Thoracic aorta (tissue), 2 donors: ENCODE results near the gene P4HB. TPM values are rescaled to one million over a fixed set of nuclear protein-coding genes. Genes with fewer than 3 reads are reported as not detected.

Source experiments
- ATAC-seq: fragments of 150-250 bp; one replicate; pipeline ENCODE4 v1.8.0; 2017; ENCODE audit warnings: low read depth; ENCODE audit not compliant: insufficient number of reproducible peaks, low FRiP score
- DNase-seq: peaks from one replicate; pipeline ENCODE4 v3.0.0-alpha.2; 2020; ENCODE audit warnings: low spot score
- H3K27ac ChIP-seq, 2 donors: fragments of 200-600 bp; sonication (generic); 1 replicate in 1 of 2; 2 replicates in 1 of 2; pipeline ENCODE4 v1.5.1; 2016; ENCODE audit warnings: mild to moderate bottlenecking in 2 of 2, moderate library complexity in 2 of 2
- H3K27me3 ChIP-seq: fragments of 200-600 bp; sonication (generic); replicated peaks from 2 replicates; pipeline ENCODE4 v1.6.0; 2016; ENCODE audit warnings: mild to moderate bottlenecking; ENCODE audit not compliant: insufficient read depth
- H3K36me3 ChIP-seq: fragments of 200-600 bp; sonication (generic); one replicate; pipeline ENCODE4 v1.5.1; 2016
- H3K4me1 ChIP-seq, 2 donors: fragments of 200-600 bp; sonication (generic); 1 replicate in 1 of 2; 2 replicates in 1 of 2; pipeline versions ENCODE4 v1.5.1 to v1.6.0; 2016; ENCODE audit warnings: low read depth in 2 of 2, mild to moderate bottlenecking in 1 of 2; ENCODE audit not compliant: control insufficient read depth in 1 of 2
- H3K4me3 ChIP-seq: fragments of 200-600 bp; sonication (generic); 2 replicates; pipeline ENCODE4 v1.5.1; 2016; ENCODE audit warnings: mild to moderate bottlenecking
- H3K9me3 ChIP-seq: fragments of 200-600 bp; sonication (generic); 2 replicates; pipeline ENCODE4 v1.5.1; 2016
- total RNA-seq, 2 donors: library from RNA; depleted of rRNA; stranded (reverse); fragments of >200 nt; gene quantifications; one replicate each; pipeline versions ENCODE4 v1.1.0 to v1.2.3, GENCODE V29; 2016
- TF ChIP-seq, protein P1 (sequence below): fragments of 200-600 bp; sonication (generic); IDR thresholded peaks from one replicate; pipeline ENCODE4 v1.5.1; 2019; ENCODE audit warnings: antibody characterized with exemption

The P4HB gene
- total RNA-seq, 2 donors from 2014 or later = 515 to 655 TPM

DNA sequence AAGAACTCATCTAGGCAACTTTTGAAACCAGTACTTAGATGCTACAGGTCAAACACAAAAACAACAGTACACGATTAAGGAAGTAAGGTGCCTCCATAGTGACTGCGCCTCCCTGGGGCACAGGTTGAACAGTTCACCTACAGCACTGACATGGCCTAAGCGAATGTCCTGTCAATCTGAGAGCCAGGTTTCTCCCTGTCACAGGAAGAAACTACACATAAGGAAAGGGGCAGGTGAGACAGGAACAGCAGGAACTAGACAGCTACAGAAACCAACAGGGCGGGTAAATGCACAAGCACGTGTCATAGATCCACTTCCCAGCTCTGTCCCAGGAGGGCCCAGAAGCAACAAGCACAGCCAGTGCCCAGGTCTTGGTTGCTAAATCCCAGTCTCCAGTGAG is 18.8 kb upstream of the P4HB start:
- no peaks in the 10 kb centered on the region for H3K27me3 ChIP-seq

DNA sequence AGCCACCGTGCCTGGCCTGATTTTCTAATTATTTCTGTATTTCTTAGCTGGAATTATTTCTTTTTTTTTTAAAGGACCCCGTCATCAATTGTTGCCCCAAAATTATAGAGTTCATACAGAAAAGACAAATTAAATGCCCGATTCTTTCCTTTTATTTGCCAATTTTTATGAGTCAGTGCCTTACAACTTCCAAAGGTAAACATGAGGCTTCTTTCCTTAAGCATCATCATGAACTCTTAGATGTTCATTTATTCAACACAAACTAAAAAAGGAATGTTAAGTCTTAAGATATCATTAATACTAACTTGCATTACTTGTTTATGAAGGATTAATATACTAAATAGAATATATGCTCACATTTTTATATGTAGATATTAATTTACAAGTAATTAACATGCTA is 18.0 kb upstream of the P4HB start:
- DNase-seq (no peak), ATAC-seq (no peak)
- Histone ChIP-seq H3K27ac (no peak overlapping the region), H3K4me1 (no peaks in the 10 kb centered on the region), H3K27me3 (no peaks in the 10 kb centered on the region), H3K4me3 (no peak overlapping the region), H3K36me3 (peaks cover 7% of the 10 kb centered on the region), H3K9me3 (no peaks in the 10 kb centered on the region)
- TF ChIP-seq, protein P1, sequence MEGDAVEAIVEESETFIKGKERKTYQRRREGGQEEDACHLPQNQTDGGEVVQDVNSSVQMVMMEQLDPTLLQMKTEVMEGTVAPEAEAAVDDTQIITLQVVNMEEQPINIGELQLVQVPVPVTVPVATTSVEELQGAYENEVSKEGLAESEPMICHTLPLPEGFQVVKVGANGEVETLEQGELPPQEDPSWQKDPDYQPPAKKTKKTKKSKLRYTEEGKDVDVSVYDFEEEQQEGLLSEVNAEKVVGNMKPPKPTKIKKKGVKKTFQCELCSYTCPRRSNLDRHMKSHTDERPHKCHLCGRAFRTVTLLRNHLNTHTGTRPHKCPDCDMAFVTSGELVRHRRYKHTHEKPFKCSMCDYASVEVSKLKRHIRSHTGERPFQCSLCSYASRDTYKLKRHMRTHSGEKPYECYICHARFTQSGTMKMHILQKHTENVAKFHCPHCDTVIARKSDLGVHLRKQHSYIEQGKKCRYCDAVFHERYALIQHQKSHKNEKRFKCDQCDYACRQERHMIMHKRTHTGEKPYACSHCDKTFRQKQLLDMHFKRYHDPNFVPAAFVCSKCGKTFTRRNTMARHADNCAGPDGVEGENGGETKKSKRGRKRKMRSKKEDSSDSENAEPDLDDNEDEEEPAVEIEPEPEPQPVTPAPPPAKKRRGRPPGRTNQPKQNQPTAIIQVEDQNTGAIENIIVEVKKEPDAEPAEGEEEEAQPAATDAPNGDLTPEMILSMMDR = no peak

More for the DNA sequence above, 18.8 kb upstream of the P4HB start:
- H3K4me1 ChIP-seq = no peaks in the 10 kb centered on the region
- no peaks in the 10 kb centered on the region for H3K9me3 ChIP-seq
- peaks cover 7% of the 10 kb centered on the region for H3K36me3 ChIP-seq
- TF ChIP-seq, protein P1 = no peak
- ATAC-seq (no peak), DNase-seq (no peak)
- no peak overlapping the region for H3K4me3 ChIP-seq
- no peak overlapping the region for H3K27ac ChIP-seq

DNA sequence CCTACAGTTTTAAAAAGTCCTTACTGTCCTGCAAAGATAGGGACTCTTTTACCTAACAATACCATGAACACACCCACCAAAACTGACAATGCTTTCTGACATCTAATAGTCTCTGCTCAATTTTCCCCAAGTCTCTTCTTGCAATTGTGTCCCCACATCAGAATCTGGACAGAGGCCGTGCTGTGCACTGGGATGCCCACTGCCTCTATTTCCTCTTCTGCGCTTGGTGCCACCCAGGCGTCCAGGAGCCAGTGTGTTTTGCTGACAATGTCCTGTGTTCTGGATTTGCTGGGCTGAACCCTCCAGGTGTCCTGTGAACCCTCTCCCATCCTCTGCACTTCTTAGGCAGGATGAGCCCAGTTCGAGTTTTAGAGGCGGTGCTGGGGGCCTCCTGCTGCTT is 17.2 kb upstream of the P4HB start:
- Histone ChIP-seq H3K27me3 (no peaks in the 10 kb centered on the region), H3K9me3 (no peaks in the 10 kb centered on the region), H3K4me3 (no peak overlapping the region), H3K4me1 (peaks cover under 1 to 5% of the 10 kb centered on the region in 2 donors), H3K36me3 (peaks cover 7% of the 10 kb centered on the region), H3K27ac (no peak overlapping the region)
- ATAC-seq = no peak
- TF ChIP-seq, protein P1 = no peak
- no peak for DNase-seq

DNA sequence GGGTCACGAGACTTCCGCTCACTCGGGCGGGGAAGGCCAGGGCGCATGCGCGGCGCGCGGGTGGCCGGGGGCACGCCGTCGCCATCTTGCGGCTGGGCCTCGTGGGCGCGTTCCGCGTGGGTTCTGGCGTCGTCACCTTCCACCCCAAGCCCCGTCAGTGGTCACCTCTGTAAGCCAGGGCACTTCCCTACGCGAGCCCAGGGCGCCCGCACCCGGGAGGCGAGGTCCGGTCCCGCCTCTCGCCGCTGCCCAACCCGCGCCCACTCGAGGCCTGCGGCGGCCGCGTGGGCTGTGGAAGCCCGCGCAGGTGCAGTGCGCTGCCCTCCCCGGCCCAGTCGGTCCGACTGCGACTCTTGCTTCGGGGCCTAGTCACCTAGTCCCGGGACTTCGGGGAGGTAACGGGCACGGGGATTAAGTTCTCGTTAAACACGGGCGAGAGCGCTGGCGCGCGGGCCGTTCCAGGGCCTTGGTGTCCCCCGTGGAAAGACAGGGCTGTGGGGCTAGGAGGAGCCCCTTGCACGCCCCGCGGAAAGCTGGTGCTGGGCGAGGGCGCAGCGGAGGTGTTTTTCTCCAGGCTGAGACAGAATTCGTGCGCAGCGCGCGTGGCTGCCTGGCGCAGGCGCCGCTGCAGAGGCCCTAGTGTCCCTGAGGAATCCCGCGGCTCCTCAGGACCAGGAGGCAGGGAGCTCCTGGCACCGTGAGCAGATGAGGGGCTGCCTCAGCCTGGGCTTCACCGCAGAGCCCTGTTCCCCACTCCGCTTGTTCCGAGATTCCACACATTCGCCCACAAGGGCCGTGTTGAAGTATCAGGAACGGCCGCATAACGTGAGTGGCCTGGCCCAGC is 11.3 kb upstream of the P4HB start:
- peak; percentile 7 for ATAC-seq
- H3K27me3 ChIP-seq = no peaks in the 10 kb centered on the region
- peaks cover 20 to 40% of the 10 kb centered on the region in 2 donors for H3K4me1 ChIP-seq
- TF ChIP-seq, protein P1 = peak; percentile 10
- peak overlapping the region; percentile 98 to 99 for H3K27ac ChIP-seq
- peak; percentile 80 for DNase-seq
- H3K36me3 ChIP-seq = peaks cover 15% of the 10 kb centered on the region
- H3K4me3 ChIP-seq = peak overlapping the region; percentile 95
- H3K9me3 ChIP-seq = no peaks in the 10 kb centered on the region

DNA sequence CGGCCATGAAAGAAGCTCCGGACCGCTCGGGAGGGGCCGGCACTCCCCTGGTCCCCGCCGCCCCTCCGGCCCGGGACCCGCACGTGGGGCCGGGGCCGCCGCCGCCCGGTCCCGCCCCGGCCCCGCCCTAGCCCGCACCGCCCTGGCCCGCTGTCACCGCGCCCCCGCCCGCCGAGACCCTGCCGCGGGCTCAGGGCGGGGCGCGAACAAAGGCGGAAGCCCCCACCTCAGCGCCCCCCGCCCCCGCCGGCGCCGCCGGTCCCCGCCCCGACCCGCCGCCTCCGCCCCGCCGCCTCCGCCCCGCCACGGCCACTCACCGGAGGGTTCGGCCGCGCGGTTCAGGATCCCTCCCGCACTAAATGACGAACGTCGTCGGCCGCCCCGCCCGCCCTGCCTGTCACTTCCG is 10.6 kb upstream of the P4HB start, which contains the start of gene ARHGDIA:
Gene ARHGDIA (minus strand): TSS at position 357 of the 406 bp plus-strand sequence. CDS start 1,407 bp downstream, outside the sequence.
- Histone ChIP-seq H3K27me3 (no peaks in the 10 kb centered on the region), H3K36me3 (peaks cover 15% of the 10 kb centered on the region), H3K9me3 (no peaks in the 10 kb centered on the region), H3K27ac (peak within 1 kb of the TSS; percentile 98 to 99), H3K4me1 (peaks cover 20 to 40% of the 10 kb centered on the region in 2 donors), H3K4me3 (peak within 1 kb of the TSS; percentile 95)
- DNase-seq = no peak
- ATAC-seq = peak; percentile 63
- TF ChIP-seq, protein P1 = no peak
